Measurements from ENCODE around the gene GPSM1.
"Not testable (repeated sequence)": the region's sequence is repeated elsewhere in the genome, so short reads cannot be mapped to it uniquely, and the experiment has no call there.

The GPSM1 gene

GRCh38 chr9:136397643-136398042 lies 70.3 kb downstream of the GPSM1 start:
- DNase-seq (ENCODE audit: low read depth in 2 of 2), result no peak

GRCh38 chr9:136398286-136398685 lies 70.9 kb downstream of the GPSM1 start:
- no peak for DNase-seq (ENCODE audit: low read depth in 2 of 2)

DNA sequence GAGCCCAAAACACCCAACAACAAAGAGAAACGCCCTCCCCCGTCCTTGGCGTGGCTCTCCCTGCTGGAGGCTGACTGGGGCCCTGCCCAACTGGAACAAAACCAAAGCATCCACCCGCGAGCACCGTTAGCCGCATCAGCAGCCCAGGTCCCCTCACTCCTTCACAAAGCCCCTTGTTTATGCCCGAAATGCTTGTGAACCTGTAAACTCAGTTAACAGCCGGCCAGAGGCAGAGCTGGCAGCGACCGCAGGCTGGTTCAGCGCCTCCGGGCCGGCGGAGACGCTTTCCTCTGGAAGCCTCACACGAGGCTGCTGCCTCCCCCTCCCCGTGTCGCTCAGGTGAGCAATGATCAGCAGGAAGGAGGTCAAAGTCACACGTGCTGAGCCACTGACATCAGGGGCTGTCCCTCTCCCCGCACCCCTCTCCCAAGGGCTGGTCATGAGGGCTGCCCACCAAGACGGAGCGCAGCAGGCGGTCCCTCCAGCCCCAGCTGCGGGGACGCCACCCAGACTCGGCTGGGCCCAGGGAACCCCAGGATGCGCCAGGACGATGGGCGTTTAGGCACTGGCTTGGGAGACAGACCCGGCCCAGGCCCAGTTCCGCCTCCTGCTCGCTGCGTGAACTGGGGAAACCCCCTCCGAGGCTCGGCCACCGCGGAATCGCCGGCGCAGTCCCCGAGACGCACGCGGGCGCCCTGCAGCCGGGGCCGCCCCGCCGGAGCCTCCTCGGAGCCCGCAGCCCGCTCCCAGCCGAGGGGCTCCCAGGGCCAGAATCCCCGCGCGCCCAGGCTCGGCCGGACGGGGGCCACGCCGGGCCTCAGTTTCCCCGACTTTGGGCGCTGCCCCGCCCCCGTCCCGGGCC lies 72.1 kb downstream of the GPSM1 start:
- no peak for DNase-seq (ENCODE audit: low read depth in 2 of 2)

GRCh38 chr9:136400038-136400834 lies 72.9 kb downstream of the GPSM1 start, which contains the start of gene SNAPC4:
SNAPC4 (minus strand) TSS chr9:136400170; CDS start chr9:136398428, 1,742 bp downstream.
- peak; percentile 80 to 84 for DNase-seq (ENCODE audit: low read depth in 2 of 2)

DNA sequence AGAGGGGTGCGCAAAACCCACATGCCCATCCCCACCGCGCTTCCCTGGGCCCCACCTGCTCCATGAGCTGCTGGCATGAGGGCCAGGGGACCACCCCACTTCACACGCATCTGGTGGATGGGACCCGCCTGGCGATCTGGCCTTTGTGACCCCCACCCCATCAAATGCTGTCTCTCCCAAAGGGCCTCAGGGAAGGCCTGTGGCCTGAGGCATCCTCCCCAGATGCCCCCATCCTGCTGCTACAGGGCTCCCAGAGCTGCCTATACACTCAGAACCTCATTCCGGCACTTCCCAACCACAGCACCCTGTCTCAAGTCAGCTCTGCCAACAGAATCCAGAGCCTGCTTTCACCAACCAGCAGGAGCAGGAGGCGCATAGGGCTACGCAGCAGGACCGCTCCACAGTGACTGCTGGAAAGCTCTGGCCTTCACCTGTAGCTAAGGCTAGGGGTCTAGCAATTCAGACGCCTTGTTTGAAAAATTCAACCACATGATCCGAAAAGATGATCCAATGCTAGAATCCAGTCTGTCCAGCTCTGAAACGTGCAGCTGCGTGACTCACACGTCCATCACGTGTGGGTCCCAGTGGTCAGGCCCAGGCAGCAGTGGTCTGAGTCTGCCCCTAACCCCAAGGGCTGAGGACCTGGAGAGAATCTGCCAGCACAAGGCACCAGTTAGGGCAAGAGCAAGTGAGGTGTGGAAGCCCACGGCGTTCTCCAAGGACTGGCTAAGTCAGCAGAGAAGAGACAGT lies 74.0 kb downstream of the GPSM1 start:
- DNase-seq (ENCODE audit: low read depth in 2 of 2), result no peak

- DNase-seq (ENCODE audit: low read depth in 2 of 2), result no peak
Measured at GRCh38 chr9:136402067-136402466, 74.7 kb downstream of the GPSM1 start.

DNA sequence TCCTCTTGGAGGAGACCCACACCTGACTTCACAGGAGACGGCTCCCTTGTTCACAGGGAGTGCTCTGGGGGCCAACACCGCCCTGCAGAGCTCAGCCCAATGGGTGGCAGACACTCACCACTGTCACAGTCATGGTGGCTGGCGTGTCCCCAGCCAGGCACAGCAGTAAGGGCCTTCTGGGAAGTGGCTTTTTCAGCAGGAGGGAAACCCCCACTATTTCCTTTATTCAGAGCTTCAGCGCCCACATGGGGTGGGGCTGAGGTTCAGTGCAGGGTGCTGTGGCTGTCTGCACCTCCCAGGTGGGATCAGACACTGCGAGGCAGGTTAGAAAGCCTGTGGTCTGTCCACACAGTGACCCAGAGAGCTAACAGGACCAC lies 76.2 kb downstream of the GPSM1 start:
- peak; percentile 53 to 57 for DNase-seq (ENCODE audit: low read depth in 2 of 2)

DNA sequence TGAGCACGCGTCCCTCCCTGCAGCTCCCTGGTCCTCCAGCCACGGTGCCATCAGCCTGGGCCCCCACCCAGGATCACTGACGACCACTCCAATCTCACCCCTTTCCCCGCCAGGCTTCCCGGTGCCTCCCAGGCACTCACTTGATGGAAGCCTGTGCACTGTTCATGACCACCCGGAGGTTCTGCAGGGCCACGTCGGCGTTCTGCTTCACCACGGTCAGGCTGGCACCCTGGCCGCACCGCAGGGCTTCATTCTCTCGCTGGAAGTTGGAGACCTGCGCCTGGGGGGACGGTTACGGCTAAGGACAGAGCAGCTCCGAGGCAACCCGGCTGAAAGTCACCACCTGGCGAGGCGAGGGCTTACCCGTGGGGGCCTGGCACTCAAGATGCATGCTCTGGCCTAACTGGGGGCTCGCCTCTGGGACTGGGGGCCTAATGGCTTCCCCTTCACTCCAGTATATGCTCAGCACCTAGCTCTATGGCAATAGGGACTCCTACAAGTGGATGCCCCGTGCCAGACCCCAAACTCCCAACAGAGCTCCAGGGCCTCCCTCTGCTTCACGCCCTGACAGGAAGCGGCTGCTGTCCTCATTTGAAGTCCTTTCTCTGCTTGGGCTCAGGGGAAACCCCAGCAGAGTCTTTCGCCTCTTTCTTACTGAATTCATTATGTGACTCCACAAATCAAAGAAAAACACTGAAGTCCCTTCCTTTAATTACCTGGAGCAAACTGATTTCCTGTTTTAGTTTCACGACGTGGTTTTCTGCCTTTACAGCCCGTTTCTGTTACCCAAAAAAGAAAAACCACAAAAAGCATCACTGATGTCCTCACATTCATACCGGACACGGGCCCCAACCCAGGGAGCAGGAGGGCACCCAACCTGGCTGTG lies 76.8 kb downstream of the GPSM1 start:
- DNase-seq (ENCODE audit: low read depth in 2 of 2), result no peak

DNA sequence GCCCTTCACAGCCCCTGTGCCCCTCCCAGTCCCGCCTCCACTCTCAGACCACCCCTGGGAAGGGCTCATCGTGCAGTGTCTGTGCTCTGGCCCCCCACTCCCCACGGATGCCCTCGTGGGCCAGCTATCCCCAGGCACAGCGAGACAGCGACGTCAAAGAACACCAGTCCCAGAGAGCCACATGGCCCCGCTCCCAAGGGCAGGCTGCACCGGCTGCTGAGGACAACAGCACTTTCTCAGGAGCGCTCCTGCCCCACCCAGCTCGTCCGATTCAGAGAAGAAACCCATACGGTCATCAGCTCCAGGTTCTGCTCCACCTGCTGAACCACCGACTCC lies 77.4 kb downstream of the GPSM1 start:
- DNase-seq (ENCODE audit: low read depth in 2 of 2), result no peak

DNA sequence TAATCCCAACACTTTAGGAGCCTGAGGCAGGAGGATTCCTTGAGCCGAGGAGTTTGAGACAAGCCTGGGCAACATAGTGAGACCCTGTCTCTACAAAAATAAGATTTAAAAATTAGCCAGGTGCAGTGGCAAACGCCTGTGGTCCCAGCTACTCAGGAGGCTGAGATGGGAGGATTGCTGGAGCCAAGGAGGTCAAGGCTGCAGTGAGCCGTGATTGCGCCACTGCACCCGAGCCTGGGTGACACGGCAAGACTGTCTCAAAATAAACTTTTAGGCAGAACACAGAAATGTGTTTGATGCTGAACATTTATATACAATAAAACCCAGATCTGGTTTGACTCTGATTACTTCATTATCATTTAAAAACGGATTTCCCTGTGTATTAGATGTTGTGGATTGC lies 78.1 kb downstream of the GPSM1 start:
- no peak for DNase-seq (ENCODE audit: low read depth in 2 of 2)

- not testable (repeated sequence) for DNase-seq (ENCODE audit: low read depth in 2 of 2)
Measured at GRCh38 chr9:136405904-136406303, 78.6 kb downstream of the GPSM1 start.

DNA sequence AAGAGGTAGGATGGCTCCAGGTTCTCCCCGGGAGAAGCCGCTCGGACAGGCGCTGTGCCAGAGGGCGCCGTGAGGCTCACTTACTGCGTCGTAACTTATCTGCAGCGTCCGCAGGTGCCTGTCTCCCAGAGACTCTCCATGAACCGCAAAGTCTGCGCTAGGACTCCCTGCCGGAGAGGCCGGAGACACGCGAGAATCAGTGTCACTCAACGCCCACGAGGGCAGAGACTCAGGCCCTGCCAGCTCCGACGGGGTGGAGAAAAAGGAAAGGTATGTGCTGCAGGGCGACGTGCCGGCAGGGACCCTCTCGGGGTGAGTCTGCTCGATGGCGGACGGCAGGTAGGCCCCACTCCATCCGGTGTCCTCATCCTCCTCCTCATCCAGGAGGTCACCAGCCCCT lies 79.7 kb downstream of the GPSM1 start:
- DNase-seq (ENCODE audit: low read depth in 2 of 2), result not testable (repeated sequence)

DNA sequence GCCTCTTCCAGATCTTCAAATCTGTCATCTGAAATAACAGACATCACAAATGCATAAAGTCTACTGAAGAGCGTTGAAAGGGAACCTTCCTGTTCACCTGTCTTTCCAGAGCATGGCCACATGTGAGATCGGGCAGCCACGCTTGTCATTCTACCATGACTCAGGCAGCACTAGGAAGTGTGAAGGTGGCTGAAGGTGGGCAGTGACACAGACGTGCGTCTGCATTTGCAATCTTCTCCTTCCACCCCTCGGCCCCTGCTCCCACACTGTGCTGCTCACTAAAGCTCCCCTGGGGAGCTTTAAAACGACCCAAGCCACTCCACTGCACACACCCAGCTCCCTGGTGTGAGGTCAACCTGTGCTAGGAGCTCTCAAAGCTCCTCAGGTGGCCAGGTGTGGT lies 80.6 kb downstream of the GPSM1 start:
- no peak for DNase-seq (ENCODE audit: low read depth in 2 of 2)

Data from stimulated activated CD8-positive, alpha-beta memory T cell treated with anti-CD3 and anti-CD28 coated beads, Interleukin-2, amount 100 ng/mL, for 48 hours (primary cell).